Effector memory CD8-positive, alpha-beta T cell (primary cell): ENCODE results near the gene RPL7A.
A peak's percentile ranks its signal among the peaks of the same experiment; 100 is the strongest.
"Not testable (repeated sequence)": the region's sequence is repeated elsewhere in the genome, so short reads cannot be mapped to it uniquely, and the experiment has no call there.

Source experiments
- ATAC-seq: fragments of 150-1000 bp; cut with Tn5 transposase; replicated peaks from 2 replicates; pipeline ENCODE4 v1.10.0; 2021; ENCODE audit warnings: mild to moderate bottlenecking, moderate library complexity
- DNase-seq, 3 experiments: peaks; one replicate each; pipeline ENCODE4 v3.0.0; 2021
- H3K27ac Mint-ChIP-seq, 2 donors: one replicate each; pipeline ENCODE4 v1.8.0; 2022; ENCODE audit warnings: mild to moderate bottlenecking in 2 of 2, mixed read lengths in 2 of 2, moderate library complexity in 2 of 2
- H3K27me3 Mint-ChIP-seq, 2 donors: one replicate each; pipeline ENCODE4 v1.8.0; 2022; ENCODE audit warnings: mixed read lengths in 2 of 2
- H3K36me3 Mint-ChIP-seq: one replicate; pipeline ENCODE4 v1.8.0; 2022; ENCODE audit warnings: mild to moderate bottlenecking, moderate library complexity, mixed read lengths; ENCODE audit not compliant: insufficient read depth
- H3K4me1 Mint-ChIP-seq, 2 donors: one replicate each; pipeline ENCODE4 v1.8.0; 2022; ENCODE audit warnings: low read depth in 2 of 2, mixed read lengths in 2 of 2
- H3K4me3 Mint-ChIP-seq, 2 donors: one replicate each; pipeline ENCODE4 v1.8.0; 2022; ENCODE audit warnings: mild to moderate bottlenecking in 2 of 2, mixed read lengths in 2 of 2, moderate library complexity in 2 of 2
- H3K9me3 Mint-ChIP-seq, 2 donors: one replicate each; pipeline ENCODE4 v1.8.0; 2022; ENCODE audit warnings: mixed read lengths in 2 of 2

Gene RPL7A

DNA sequence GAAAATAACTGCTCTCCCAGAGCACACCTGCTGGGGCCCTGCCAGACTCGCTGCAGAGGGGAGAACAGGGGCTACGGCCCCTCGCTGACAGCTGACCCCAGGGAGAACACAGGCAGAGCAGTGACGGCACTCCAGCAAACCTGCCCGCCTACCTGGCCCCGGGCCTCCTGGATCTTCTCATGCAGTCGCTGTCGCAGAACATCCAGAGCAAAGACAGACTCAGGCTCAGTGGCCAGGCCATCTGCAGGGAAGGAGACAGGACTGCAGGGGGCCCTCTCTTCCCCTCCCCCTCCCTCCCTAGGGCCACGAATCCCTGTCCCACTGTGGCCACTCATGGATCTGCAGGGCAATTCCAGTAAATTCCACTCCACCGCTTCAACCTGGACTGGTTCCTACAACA lies 14.5 kb upstream of the RPL7A start:
- Mint-ChIP-seq H3K27ac (no peak overlapping the region), H3K9me3 (no peaks in the 10 kb centered on the region)

DNA sequence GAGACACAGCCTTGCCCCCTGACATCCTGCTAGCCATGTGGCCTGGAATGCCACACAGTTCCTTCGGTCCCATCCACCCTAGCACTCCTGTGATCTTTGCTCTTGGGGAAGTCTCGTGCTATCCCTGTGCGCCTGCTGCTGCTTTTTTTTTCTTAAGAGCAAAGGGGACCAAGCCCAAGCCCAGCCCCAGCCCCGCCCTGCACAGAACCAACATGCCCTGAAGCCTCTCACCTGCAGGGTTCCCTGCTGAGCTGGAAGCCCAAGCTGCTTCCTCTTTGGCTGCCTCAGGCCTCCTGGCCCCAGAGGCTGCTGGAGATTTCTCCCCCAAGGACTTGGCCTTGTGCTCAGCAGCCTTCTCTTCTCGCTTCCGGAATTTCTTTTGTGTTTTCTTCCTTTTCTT lies 13.9 kb upstream of the RPL7A start:
- no peak overlapping the region for H3K4me3 Mint-ChIP-seq
- peaks cover 12 to 15% of the 10 kb centered on the region in 2 donors for H3K4me1 Mint-ChIP-seq
- no peaks in the 10 kb centered on the region for H3K27me3 Mint-ChIP-seq
- ATAC-seq: no peak
- no peak for DNase-seq
- H3K36me3 Mint-ChIP-seq: peaks cover 58% of the 10 kb centered on the region
- H3K27ac Mint-ChIP-seq: peak overlapping the region in 1 of 2 donors; percentile 90
- no peaks in the 10 kb centered on the region for H3K9me3 Mint-ChIP-seq

More for the DNA sequence above, 14.5 kb upstream of the RPL7A start:
- peaks cover 63% of the 10 kb centered on the region for H3K36me3 Mint-ChIP-seq
- ATAC-seq (no peak), DNase-seq (no peak)
- no peak overlapping the region for H3K4me3 Mint-ChIP-seq
- peaks cover 17 to 18% of the 10 kb centered on the region in 2 donors for H3K4me1 Mint-ChIP-seq
- H3K27me3 Mint-ChIP-seq: no peaks in the 10 kb centered on the region

DNA sequence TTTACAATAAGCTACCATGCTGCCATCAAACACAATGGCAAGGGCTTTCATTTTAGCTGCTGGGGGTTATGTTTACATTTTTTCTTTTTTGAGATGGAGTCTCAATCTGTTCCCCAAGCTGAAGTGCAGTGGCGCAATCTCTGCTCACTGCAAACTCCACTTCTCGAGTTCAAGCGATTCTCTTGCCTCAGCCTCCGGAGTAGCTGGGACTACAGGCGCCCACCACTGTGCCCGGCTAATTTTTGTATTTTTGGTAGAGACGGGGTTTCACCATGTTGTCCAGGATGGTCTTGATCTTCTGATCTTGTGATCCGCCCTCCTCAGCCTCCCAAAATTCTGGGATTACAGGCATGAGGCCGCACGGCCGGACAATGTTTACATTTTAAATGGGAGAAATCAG lies 13.1 kb upstream of the RPL7A start:
- DNase-seq, H3K9me3 Mint-ChIP-seq, ATAC-seq, H3K27me3 Mint-ChIP-seq: not testable (repeated sequence)
- peaks cover 14 to 17% of the 10 kb centered on the region in 2 donors for H3K4me1 Mint-ChIP-seq
- peaks cover 58% of the 10 kb centered on the region for H3K36me3 Mint-ChIP-seq
- peak overlapping the region; percentile 90 to 94 for H3K4me3 Mint-ChIP-seq
- H3K27ac Mint-ChIP-seq: peak overlapping the region; percentile 90 to 93

DNA sequence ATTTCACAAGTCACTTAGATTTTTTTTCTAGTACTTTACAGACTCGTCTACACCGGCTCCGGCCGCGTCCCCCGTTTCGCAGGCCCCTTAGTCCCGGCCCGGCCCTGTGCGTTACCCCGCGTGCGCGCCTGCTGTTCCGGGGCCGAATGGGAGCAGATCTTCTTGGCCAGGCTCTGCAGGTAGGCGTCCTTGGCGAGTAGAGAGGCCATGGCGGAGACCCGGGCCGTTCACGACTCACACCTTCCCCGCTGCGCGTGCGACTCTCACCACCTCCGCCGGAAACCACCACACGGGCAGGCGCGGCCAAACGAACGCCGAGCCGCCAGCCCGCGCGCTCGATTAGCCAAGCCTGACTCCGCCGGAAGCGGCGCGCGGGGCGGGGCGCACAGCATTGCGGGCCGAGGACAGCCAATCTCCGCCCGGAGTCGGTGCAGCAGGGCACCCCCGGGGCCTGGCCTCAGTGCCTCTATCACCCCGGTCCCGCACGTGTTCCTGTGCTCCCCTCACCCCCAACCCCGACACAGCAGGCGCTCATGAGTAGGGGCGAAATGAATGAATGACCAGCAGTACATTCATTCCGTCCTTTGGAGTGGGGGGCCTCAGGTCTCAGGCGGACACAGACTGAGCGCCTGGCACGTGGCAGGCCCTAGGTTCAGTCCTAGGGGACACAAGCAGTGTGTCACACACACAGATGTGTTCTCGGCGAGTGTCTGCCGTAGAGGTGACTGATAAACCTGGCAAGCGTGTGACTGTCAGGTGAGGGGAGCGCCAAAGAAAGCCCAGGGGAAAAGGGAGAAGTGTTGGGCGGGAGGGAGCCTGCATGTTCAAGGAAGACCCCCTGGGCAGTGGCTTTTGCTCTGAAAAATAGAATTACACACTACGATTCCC lies 11.8 kb upstream of the RPL7A start, which contains the start of gene SURF6:
SURF6 (minus strand) TSS at position 265 of the 888 bp plus-strand sequence; CDS start at position 209, 56 bp downstream.
- Mint-ChIP-seq H3K4me3 (peak within 1 kb of the TSS; percentile 90 to 94), H3K27ac (peak within 1 kb of the TSS; percentile 90 to 93), H3K4me1 (peaks cover 25 to 26% of the 10 kb centered on the region in 2 donors), H3K36me3 (peaks cover 49% of the 10 kb centered on the region), H3K9me3 (no peaks in the 10 kb centered on the region), H3K27me3 (no peaks in the 10 kb centered on the region)
- DNase-seq (peak; percentile 90 to 92 (median 90)), ATAC-seq (peak; percentile 94)

DNA sequence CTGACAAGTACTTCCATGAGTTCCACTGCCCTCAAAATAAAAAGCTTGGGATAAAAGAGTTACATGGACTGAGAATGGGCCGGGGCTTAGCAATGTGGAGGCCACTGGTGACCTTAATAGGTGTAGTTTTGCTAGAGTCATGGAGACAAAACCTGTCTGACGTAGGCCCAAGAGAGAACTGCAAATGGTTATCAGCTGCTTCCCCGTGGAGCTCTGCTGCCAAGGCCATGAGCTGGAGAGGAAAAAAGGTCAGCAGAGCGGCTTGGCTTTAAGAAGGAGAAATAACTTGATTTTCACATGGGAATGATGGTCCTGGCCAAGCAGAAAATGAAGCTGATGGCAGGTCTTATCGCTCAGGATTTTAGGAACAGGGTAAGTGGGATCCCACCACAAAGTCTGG lies 8.4 kb upstream of the RPL7A start:
- H3K27ac Mint-ChIP-seq: no peak overlapping the region
- ATAC-seq: no peak
- H3K9me3 Mint-ChIP-seq: no peaks in the 10 kb centered on the region
- peaks cover 35% of the 10 kb centered on the region for H3K36me3 Mint-ChIP-seq
- no peak overlapping the region for H3K4me3 Mint-ChIP-seq
- H3K4me1 Mint-ChIP-seq: peaks cover 22 to 30% of the 10 kb centered on the region in 2 donors
- H3K27me3 Mint-ChIP-seq: no peaks in the 10 kb centered on the region
- no peak for DNase-seq

DNA sequence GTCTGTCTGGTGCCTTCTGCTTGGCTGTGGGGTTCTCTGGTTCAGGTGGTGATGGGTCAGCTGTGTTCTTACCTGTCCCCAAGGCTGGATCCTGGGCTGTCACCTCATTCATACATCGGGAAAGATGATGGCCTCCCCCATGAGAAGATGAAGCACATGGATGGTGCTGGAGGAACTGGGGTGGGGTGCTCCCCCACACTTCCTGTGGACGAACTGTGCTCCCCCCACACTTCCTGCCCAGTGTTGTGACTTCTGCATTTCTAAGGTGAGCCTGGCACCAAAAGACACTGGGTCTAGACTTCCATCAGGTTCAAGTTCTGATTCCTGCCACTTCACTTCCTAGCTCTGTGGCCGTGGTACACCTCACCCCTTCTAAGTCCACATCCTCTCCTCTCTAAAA lies 7.8 kb upstream of the RPL7A start:
- peak overlapping the region in 1 of 2 donors; percentile 22 for H3K27ac Mint-ChIP-seq
- no peak for DNase-seq
- peaks cover 18 to 30% of the 10 kb centered on the region in 2 donors for H3K4me1 Mint-ChIP-seq
- no peaks in the 10 kb centered on the region for H3K27me3 Mint-ChIP-seq
- ATAC-seq: no peak
- H3K4me3 Mint-ChIP-seq: peak overlapping the region in 1 of 2 donors; percentile 29
- peaks cover 31% of the 10 kb centered on the region for H3K36me3 Mint-ChIP-seq
- H3K9me3 Mint-ChIP-seq: no peaks in the 10 kb centered on the region

DNA sequence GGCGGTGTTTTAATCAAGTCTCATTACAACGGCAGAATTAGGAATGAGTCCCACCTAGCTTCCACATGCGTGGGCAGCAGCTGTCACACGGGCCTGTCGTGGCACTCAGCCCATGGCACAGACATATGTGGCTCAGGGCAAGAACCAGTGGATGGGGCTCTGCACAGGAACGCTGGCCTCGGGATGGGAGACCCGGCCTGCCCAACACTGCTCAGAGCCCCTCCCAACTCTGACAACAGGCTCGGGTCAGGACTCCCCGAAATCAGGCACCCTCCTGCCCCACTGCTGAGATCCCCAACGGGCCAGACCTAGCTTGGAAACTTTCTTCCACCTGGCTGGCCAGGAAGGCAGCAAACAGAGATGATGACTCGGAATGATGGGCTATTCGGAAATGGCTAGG lies 7.1 kb upstream of the RPL7A start:
- Mint-ChIP-seq H3K9me3 (no peaks in the 10 kb centered on the region), H3K27ac (peak overlapping the region in 1 of 2 donors; percentile 22), H3K27me3 (no peaks in the 10 kb centered on the region), H3K4me1 (peaks cover 14 to 26% of the 10 kb centered on the region in 2 donors), H3K4me3 (no peak overlapping the region), H3K36me3 (peaks cover 28% of the 10 kb centered on the region)
- DNase-seq: no peak
- ATAC-seq: no peak

DNA sequence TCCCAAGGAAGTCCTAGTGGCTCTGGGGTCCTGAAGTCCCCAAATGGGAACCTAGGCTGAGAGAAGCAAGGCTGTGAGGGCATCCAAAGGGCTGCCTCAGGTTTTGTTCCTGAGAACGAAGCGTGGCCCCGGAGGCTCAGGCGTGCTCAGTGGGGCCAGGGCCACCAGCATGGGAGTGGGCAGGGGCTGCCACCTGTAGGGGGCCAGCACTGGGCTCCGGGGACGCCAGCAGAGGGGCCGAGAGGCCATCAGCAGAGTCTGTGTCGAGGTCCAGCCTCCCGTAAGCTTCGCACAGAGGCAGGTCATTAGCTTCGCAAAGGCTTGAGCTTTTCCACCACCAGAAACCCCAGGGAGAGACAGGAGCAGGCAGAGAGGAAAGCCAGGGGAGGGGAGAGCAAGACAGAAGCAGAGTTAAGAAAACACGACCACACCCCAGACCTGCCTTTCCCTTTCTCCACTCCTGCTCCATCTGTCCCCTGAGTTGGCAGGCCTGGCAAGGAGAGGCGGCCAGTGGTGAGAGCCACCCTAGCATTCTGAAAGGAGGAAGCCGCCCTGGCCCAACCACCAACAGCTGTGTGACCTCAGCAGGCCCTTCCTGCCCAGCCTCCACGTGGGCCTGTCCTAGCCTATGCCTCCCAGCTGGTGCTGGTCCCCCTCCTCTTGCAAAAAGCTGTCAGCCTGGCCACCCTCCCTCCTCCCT lies 6.5 kb upstream of the RPL7A start:
- no peaks in the 10 kb centered on the region for H3K9me3 Mint-ChIP-seq
- H3K27me3 Mint-ChIP-seq: no peaks in the 10 kb centered on the region
- peak overlapping the region in 1 of 2 donors; percentile 6 for H3K4me3 Mint-ChIP-seq
- DNase-seq (no peak), ATAC-seq (peak; percentile 29)
- peaks cover 20 to 27% of the 10 kb centered on the region in 2 donors for H3K4me1 Mint-ChIP-seq
- peaks cover 31% of the 10 kb centered on the region for H3K36me3 Mint-ChIP-seq
- H3K27ac Mint-ChIP-seq: peak overlapping the region; percentile 44 to 49

DNA sequence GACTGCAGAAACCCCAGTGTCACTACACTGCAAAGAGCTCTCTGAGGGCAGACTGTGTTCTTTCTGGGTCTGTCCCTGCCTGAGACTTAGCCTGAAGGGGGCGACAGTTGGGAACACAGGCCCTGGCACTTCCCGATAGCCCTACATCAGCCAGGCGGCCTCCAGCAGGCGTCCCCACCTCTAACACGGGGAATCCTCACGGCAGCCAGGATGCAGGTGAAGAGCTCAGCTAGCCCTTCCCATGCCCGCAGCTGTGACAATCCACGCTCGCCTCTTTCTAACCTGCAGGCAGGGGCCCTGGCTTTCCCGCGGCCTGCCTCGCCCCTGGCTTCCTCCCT lies 6.0 kb upstream of the RPL7A start:
- peak overlapping the region in 1 of 2 donors; percentile 6 for H3K4me3 Mint-ChIP-seq
- ATAC-seq (no peak), DNase-seq (no peak)
- no peaks in the 10 kb centered on the region for H3K27me3 Mint-ChIP-seq
- peaks cover 33% of the 10 kb centered on the region for H3K36me3 Mint-ChIP-seq
- peak overlapping the region; percentile 44 to 49 for H3K27ac Mint-ChIP-seq
- H3K4me1 Mint-ChIP-seq: peaks cover 25 to 28% of the 10 kb centered on the region in 2 donors
- no peaks in the 10 kb centered on the region for H3K9me3 Mint-ChIP-seq

DNA sequence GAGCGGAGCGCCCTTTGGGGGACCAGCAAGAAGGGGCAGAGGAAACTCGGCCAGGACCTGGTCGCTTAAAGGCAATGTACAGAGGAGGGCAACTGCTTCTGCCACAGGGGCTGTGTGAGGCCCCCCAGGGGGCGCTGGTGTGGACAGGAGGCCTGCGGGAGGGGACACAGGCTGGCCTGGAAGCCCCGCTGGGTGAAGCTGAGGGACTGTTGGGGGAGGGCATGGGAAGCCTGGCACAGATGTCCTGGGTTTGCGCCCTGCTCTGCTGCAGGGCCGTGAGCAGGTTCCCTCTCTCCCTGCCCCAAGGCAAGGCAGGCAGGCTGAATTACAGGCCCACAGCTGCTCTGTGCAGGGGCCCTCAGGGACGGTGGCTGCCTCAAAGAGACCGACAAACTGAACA lies 5.4 kb upstream of the RPL7A start:
- Mint-ChIP-seq H3K27ac (no peak overlapping the region), H3K4me3 (no peak overlapping the region), H3K9me3 (no peaks in the 10 kb centered on the region), H3K36me3 (peaks cover 34% of the 10 kb centered on the region), H3K4me1 (peaks cover 27 to 31% of the 10 kb centered on the region in 2 donors), H3K27me3 (no peaks in the 10 kb centered on the region)
- no peak for ATAC-seq
- DNase-seq: no peak

DNA sequence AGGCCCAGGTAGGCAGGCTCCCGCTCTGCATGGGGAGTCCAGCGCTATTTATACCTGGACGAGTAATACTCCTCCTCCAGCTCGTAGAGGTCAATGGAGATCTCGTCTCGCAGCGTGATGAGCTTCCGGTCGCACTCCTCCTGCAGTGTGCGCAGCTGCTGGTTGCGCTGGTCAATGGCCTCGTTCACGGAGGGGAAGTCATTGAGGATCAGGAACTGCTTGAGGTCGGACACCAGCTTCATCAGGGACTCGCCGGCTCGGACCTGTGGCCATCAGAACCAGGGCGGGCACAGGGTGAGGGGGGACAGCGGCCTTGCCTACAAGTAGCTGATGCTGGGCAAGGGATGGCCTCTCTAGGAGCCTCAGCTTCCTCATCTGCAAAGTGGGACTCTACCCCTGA lies 3.9 kb upstream of the RPL7A start:
- no peak overlapping the region for H3K27ac Mint-ChIP-seq
- H3K27me3 Mint-ChIP-seq: no peaks in the 10 kb centered on the region
- ATAC-seq (no peak), DNase-seq (no peak)
- H3K36me3 Mint-ChIP-seq: peaks cover 46% of the 10 kb centered on the region
- no peak overlapping the region for H3K4me3 Mint-ChIP-seq
- no peaks in the 10 kb centered on the region for H3K9me3 Mint-ChIP-seq
- H3K4me1 Mint-ChIP-seq: peaks cover 34 to 41% of the 10 kb centered on the region in 2 donors

DNA sequence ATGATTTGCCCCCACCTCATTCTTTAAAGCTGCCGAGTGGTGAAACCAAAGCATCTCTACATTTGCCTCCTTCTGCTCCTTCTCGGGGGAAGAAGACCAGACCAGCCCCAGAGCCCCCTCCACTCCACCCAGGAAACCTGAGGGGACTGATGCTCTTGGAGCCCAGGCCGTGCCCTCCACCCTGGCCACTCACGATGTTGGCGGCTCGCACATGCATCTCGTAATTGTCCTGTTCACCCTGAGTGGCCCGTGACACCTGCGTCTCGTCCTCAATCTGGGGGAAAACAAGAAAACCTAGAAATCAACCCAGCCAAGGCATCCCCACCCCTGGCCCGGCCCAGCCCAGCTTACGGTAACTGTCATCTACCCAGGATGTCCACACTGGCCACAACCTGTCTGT lies 3.0 kb upstream of the RPL7A start:
- no peak for ATAC-seq
- no peaks in the 10 kb centered on the region for H3K27me3 Mint-ChIP-seq
- H3K9me3 Mint-ChIP-seq: no peaks in the 10 kb centered on the region
- H3K27ac Mint-ChIP-seq: no peak overlapping the region
- DNase-seq: no peak
- peaks cover 36 to 47% of the 10 kb centered on the region in 2 donors for H3K4me1 Mint-ChIP-seq
- H3K36me3 Mint-ChIP-seq: peaks cover 55% of the 10 kb centered on the region
- no peak overlapping the region for H3K4me3 Mint-ChIP-seq

DNA sequence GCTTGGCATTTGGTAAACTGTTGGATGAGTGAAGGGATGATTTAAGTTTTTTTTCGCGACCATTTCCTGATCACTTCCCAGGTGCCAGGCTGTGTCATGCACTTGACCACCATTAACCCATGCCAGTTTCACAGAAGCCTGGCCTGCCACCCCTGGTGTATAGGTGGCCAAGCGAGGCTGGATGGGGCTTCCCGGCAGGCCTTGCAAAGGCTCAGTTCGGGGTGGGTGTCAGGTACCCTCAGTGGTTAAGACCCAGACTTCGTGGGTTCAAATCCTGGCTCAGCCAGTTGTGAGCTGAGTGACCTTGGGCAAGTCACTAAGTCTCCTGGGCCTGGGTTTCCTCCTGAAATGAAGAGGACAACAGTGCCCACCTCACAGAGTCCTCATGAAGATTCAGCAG lies 2.4 kb upstream of the RPL7A start:
- Mint-ChIP-seq H3K36me3 (peaks cover 58% of the 10 kb centered on the region), H3K4me3 (no peak overlapping the region), H3K4me1 (peaks cover 30 to 42% of the 10 kb centered on the region in 2 donors), H3K27ac (no peak overlapping the region), H3K9me3 (no peaks in the 10 kb centered on the region), H3K27me3 (no peaks in the 10 kb centered on the region)
- no peak for DNase-seq
- no peak for ATAC-seq
